ENCODE results near the gene TAF1B.

Gene TAF1B

DNA sequence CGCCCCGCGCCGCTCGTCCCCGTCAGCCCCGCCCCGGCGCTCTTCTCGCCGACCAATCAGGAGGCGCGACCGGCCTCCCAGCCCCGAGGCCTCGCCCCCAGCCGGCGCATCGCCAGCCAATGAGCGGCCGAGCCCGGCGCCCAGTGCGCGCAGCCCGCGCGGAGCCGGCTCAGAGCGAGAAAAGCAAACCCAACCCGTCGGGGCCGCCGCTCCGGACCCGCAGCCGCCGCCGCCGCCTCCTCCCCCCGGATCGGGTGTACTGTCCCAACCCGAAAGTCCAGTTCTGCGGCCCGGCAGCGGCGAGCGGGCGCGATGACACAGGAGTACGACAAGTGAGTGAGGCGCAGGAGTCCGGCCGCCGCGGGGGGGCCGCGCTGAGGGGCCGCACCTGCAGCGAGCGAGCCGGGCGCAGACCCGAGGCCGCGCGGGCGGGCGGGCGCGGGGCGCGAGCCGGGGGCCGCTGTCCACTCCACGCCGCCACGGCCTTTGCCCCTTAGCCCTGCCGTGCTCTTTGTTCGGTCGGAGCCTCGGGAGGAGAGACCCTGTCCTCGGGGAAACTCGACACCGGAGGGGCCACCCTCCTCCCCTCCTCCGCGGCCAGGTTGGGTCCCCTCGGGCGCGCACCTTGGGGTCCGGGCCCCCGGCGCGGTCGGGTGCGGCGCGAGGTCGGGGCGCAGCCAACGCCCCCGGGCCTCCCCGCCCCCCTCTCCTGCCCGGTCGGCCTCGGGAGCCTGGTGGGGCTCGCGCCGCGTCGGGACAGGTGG lies 108.4 kb downstream of the TAF1B start, which contains the start of gene GRHL1:
TSS of gene GRHL1 (plus strand) at position 172 of the 764 bp plus-strand sequence. CDS start at position 313, 141 bp downstream.
- H3K9me2 ChIP-seq (replicated peaks; ENCODE audit: insufficient read depth, low read length), result no peaks in the 10 kb centered on the region
- no peak within 1 kb of the TSS for H3K27ac ChIP-seq (ENCODE audit: low read depth, low read length)
- peaks cover 4% of the 10 kb centered on the region; the same call in 1 of the 2 replicates for H3F3A ChIP-seq (ENCODE audit: insufficient read depth)
- no peak for TF ChIP-seq EZH2phosphoT487 (conservative IDR thresholded peaks at IDR 0.05; ENCODE audit: low read length)
- TF ChIP-seq, protein P1, sequence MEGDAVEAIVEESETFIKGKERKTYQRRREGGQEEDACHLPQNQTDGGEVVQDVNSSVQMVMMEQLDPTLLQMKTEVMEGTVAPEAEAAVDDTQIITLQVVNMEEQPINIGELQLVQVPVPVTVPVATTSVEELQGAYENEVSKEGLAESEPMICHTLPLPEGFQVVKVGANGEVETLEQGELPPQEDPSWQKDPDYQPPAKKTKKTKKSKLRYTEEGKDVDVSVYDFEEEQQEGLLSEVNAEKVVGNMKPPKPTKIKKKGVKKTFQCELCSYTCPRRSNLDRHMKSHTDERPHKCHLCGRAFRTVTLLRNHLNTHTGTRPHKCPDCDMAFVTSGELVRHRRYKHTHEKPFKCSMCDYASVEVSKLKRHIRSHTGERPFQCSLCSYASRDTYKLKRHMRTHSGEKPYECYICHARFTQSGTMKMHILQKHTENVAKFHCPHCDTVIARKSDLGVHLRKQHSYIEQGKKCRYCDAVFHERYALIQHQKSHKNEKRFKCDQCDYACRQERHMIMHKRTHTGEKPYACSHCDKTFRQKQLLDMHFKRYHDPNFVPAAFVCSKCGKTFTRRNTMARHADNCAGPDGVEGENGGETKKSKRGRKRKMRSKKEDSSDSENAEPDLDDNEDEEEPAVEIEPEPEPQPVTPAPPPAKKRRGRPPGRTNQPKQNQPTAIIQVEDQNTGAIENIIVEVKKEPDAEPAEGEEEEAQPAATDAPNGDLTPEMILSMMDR (IDR thresholded peaks at IDR 0.05; ENCODE audit: insufficient read depth, low read length, poor library complexity, severe bottlenecking), result no peak
- no peaks in the 10 kb centered on the region for H3K79me2 ChIP-seq (ENCODE audit: insufficient read depth, low read length)
- no peaks in the 10 kb centered on the region for H3K9me3 ChIP-seq (ENCODE audit: insufficient read depth, low read length)
- H3K4me2 ChIP-seq (ENCODE audit: low read depth, low read length, poor library complexity, severe bottlenecking), result peak within 1 kb of the TSS; percentile 73
- no peaks in the 10 kb centered on the region for H3K36me3 ChIP-seq (ENCODE audit: low read length)
- H2AFZ ChIP-seq (ENCODE audit: low read depth, low read length, severe bottlenecking), result peak within 1 kb of the TSS; percentile 95
- H3K9ac ChIP-seq (ENCODE audit: low read length), result peak within 1 kb of the TSS; percentile 67
- no peaks in the 10 kb centered on the region for H4K20me1 ChIP-seq (ENCODE audit: low read depth, low read length)
- no peaks in the 10 kb centered on the region for H3K27me3 ChIP-seq (ENCODE audit: low read length)
- H3K4me3 ChIP-seq (ENCODE audit: insufficient read depth, low read length, poor library complexity, severe bottlenecking), result peak within 1 kb of the TSS; percentile 81

DNA sequence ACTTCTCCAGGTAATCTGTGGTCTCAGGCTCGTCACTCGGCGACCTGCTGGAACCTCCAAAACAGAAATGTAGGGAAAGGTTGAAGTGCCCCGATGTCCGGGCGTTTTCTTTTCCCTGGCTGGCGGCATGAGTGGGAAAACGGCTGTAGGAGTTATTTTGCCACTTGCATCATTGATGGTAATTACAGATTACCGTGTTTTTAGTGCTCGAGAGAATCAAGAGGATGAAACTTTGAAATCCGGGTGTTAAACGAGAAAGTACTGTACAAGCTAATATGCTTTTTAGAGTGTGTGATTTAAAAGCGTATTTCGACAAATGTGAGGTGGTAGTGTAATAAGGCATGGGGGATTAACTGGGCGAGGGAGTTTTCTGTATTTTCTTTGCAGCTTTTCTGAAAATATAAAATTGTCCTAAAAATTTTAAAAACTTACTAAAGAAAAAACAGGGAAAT lies 109.0 kb downstream of the TAF1B start:
- Histone ChIP-seq H3K79me2 (ENCODE audit: insufficient read depth, low read length) (no peaks in the 10 kb centered on the region), H3K27ac (ENCODE audit: low read depth, low read length) (no peak overlapping the region), H3K27me3 (ENCODE audit: low read length) (no peaks in the 10 kb centered on the region), H3K9me2 (replicated peaks; ENCODE audit: insufficient read depth, low read length) (no peaks in the 10 kb centered on the region), H3K9me3 (ENCODE audit: insufficient read depth, low read length) (no peaks in the 10 kb centered on the region), H3F3A (ENCODE audit: insufficient read depth) (peaks cover 4% of the 10 kb centered on the region; the same call in 1 of the 2 replicates), H3K36me3 (ENCODE audit: low read length) (no peaks in the 10 kb centered on the region), H2AFZ (ENCODE audit: low read depth, low read length, severe bottlenecking) (peak overlapping the region; percentile 88), H3K4me2 (ENCODE audit: low read depth, low read length, poor library complexity, severe bottlenecking) (peak overlapping the region; percentile 73), H4K20me1 (ENCODE audit: low read depth, low read length) (no peaks in the 10 kb centered on the region), H3K9ac (ENCODE audit: low read length) (peak overlapping the region; percentile 66), H3K4me3 (ENCODE audit: insufficient read depth, low read length, poor library complexity, severe bottlenecking) (peak overlapping the region; percentile 80)
- no peak for TF ChIP-seq EZH2phosphoT487 (conservative IDR thresholded peaks at IDR 0.05; ENCODE audit: low read length)
- TF ChIP-seq, protein P1 (IDR thresholded peaks at IDR 0.05; ENCODE audit: insufficient read depth, low read length, poor library complexity, severe bottlenecking), result no peak

- H3K36me3 ChIP-seq (ENCODE audit: low read length), result no peaks in the 10 kb centered on the region
- H3K9ac ChIP-seq (ENCODE audit: low read length), result no peak overlapping the region
- H3K9me3 ChIP-seq (ENCODE audit: insufficient read depth, low read length), result no peaks in the 10 kb centered on the region
- H3K79me2 ChIP-seq (ENCODE audit: insufficient read depth, low read length), result no peaks in the 10 kb centered on the region
- H3K4me3 ChIP-seq (ENCODE audit: insufficient read depth, low read length, poor library complexity, severe bottlenecking), result no peak overlapping the region
- H4K20me1 ChIP-seq (ENCODE audit: low read depth, low read length), result no peaks in the 10 kb centered on the region
- no peak for TF ChIP-seq EZH2phosphoT487 (conservative IDR thresholded peaks at IDR 0.05; ENCODE audit: low read length)
- TF ChIP-seq, protein P1 (IDR thresholded peaks at IDR 0.05; ENCODE audit: insufficient read depth, low read length, poor library complexity, severe bottlenecking), result no peak
- H3K27ac ChIP-seq (ENCODE audit: low read depth, low read length), result no peak overlapping the region
- H2AFZ ChIP-seq (ENCODE audit: low read depth, low read length, severe bottlenecking), result no peak overlapping the region
- H3F3A ChIP-seq (ENCODE audit: insufficient read depth), result peaks cover 4% of the 10 kb centered on the region; the same call in 1 of the 2 replicates
- H3K4me2 ChIP-seq (ENCODE audit: low read depth, low read length, poor library complexity, severe bottlenecking), result no peak overlapping the region
- no peaks in the 10 kb centered on the region for H3K27me3 ChIP-seq (ENCODE audit: low read length)
- H3K9me2 ChIP-seq (replicated peaks; ENCODE audit: insufficient read depth, low read length), result no peaks in the 10 kb centered on the region
Measured at GRCh38 chr2:9952856-9953503, 109.7 kb downstream of the TAF1B start.

Measured in SU-DHL-6 (cell line).